IMR-90 (cell line): ENCODE measurements around the gene CHN2. TPM values are rescaled to one million over a fixed set of nuclear protein-coding genes. Genes with fewer than 3 reads are reported as not detected.

Experiments
- ATAC-seq: fragments of 200-7000 bp; cut with Tn5 transposase; 2 replicates; pipeline ENCODE4 v1.9.1; 2020; ENCODE audit warnings: low read depth, mild to moderate bottlenecking, moderate library complexity
- BruUV-seq: library from RNA; stranded (reverse); fragments of 400-500 nt; replicated peaks from 2 replicates; lab custom pipeline; 2021; lab: Mats Ljungman, UMichigan
- CTCF ChIA-PET: fragments of 300-600 bp; formaldehyde crosslinking; extraction: SDS; loops from one replicate; lab custom pipeline; 2021; ENCODE audit warnings: antibody characterized with exemption; lab: Yijun Ruan, JAX
- POLR2A ChIA-PET: fragments of 300-600 bp; sonication (Branson Sonifier 250); formaldehyde crosslinking; loops from one replicate; lab custom pipeline; 2022; ENCODE audit warnings: antibody characterized with exemption; ENCODE audit not compliant: unreplicated experiment; lab: Charles Lee
- DNase-seq: peaks from one replicate; pipeline ENCODE4 v3.0.0; 2013
- H2AFZ ChIP-seq: replicated peaks from 2 replicates; pipeline ENCODE3; 2013; ENCODE audit warnings: low read length, mild to moderate bottlenecking; ENCODE audit not compliant: poor library complexity
- H2AK5ac ChIP-seq: 2 replicates; pipeline ENCODE4 v1.6.1; 2013; ENCODE audit warnings: low read depth, low read length, inconsistent platforms
- H2AK9ac ChIP-seq: replicated peaks from 2 replicates; pipeline ENCODE3; 2013; ENCODE audit warnings: mild to moderate bottlenecking, low read depth, low read length, moderate library complexity; ENCODE audit not compliant: poor library complexity
- H2BK120ac ChIP-seq: 2 replicates; pipeline ENCODE4 v1.6.1; 2013; ENCODE audit warnings: low read depth, low read length, inconsistent platforms
- H2BK15ac ChIP-seq: 3 replicates; pipeline ENCODE4 v1.6.1; 2013; ENCODE audit warnings: low read depth, low read length, inconsistent platforms
- H2BK20ac ChIP-seq: 2 replicates; pipeline ENCODE4 v1.6.1; 2013; ENCODE audit warnings: low read depth, mild to moderate bottlenecking, inconsistent platforms, low read length, moderate library complexity
- H2BK5ac ChIP-seq: 2 replicates; pipeline ENCODE4 v1.6.1; 2013; ENCODE audit warnings: mild to moderate bottlenecking, low read depth, low read length, inconsistent platforms; ENCODE audit not compliant: poor library complexity, severe bottlenecking
- H3K14ac ChIP-seq: replicated peaks from 2 replicates; pipeline ENCODE4 v1.6.1; 2013; ENCODE audit warnings: low read depth, low read length, inconsistent platforms
- H3K18ac ChIP-seq: 2 replicates; pipeline ENCODE4 v1.6.1; 2013; ENCODE audit warnings: low read depth, low read length, control low read depth
- H3K23ac ChIP-seq: 2 replicates; pipeline ENCODE4 v1.6.1; 2013; ENCODE audit warnings: low read depth, low read length, inconsistent platforms
- H3K27ac ChIP-seq: 2 replicates; pipeline ENCODE4 v1.5.1; 2013; ENCODE audit warnings: mild to moderate bottlenecking, control low read depth, low read length; ENCODE audit not compliant: insufficient read depth
- H3K27me3 ChIP-seq: 2 replicates; pipeline ENCODE4 v1.6.1; 2013; ENCODE audit warnings: low read length; ENCODE audit not compliant: control insufficient read depth, insufficient read depth
- H3K36me3 ChIP-seq: 2 replicates; pipeline ENCODE4 v1.6.1; 2013; ENCODE audit warnings: low read length, mixed read lengths; ENCODE audit not compliant: control insufficient read depth, insufficient read depth
- H3K4ac ChIP-seq: 2 replicates; pipeline ENCODE4 v1.6.1; 2013; ENCODE audit warnings: low read depth, low read length, inconsistent platforms
- H3K4me1 ChIP-seq: 2 replicates; pipeline ENCODE4 v1.6.1; 2013; ENCODE audit warnings: low read length, mixed read lengths; ENCODE audit not compliant: control insufficient read depth, insufficient read depth
- H3K4me2 ChIP-seq: 2 replicates; pipeline ENCODE4 v1.6.1; 2013; ENCODE audit warnings: low read depth, mild to moderate bottlenecking, control low read depth, low read length, moderate library complexity
- H3K4me3 ChIP-seq: 2 replicates; pipeline ENCODE4 v1.5.1; 2013; ENCODE audit warnings: low read depth, mild to moderate bottlenecking, control low read depth, low read length, moderate library complexity; ENCODE audit not compliant: insufficient read depth
- H3K56ac ChIP-seq: 2 replicates; pipeline ENCODE4 v1.6.1; 2013; ENCODE audit warnings: low read length, inconsistent platforms; ENCODE audit not compliant: insufficient read depth; ENCODE audit errors: extremely low read depth
- H3K79me1 ChIP-seq, 2 experiments: 2 replicates each; pipeline ENCODE4 v1.6.1; 2013; ENCODE audit warnings: low read length in 2 of 2, inconsistent platforms in 1 of 2, low read depth in 1 of 2
- H3K9ac ChIP-seq: 2 replicates; pipeline ENCODE4 v1.6.1; 2013; ENCODE audit warnings: low read depth, low read length, control low read depth
- H3K9me1 ChIP-seq: 2 replicates; pipeline ENCODE4 v1.6.1; 2013; ENCODE audit warnings: low read length, inconsistent platforms; ENCODE audit not compliant: insufficient read depth
- H3K9me3 ChIP-seq: 2 replicates; pipeline ENCODE4 v1.6.1; 2013; ENCODE audit warnings: low read length; ENCODE audit not compliant: control insufficient read depth, insufficient read depth
- H4K20me1 ChIP-seq: 2 replicates; pipeline ENCODE4 v1.6.1; 2013; ENCODE audit warnings: low read length, inconsistent platforms; ENCODE audit not compliant: insufficient read depth
- H4K5ac ChIP-seq: 2 replicates; pipeline ENCODE4 v1.6.1; 2013; ENCODE audit warnings: mild to moderate bottlenecking, low read depth, low read length, control low read depth
- H4K8ac ChIP-seq, 2 experiments: 2 replicates each; pipeline ENCODE4 v1.6.1; 2013; ENCODE audit warnings: low read depth in 2 of 2, low read length in 2 of 2, control low read depth in 1 of 2, inconsistent platforms in 1 of 2
- H4K91ac ChIP-seq: 2 replicates; pipeline ENCODE4 v1.6.1; 2013; ENCODE audit warnings: low read depth, low read length, inconsistent platforms; ENCODE audit not compliant: insufficient read depth
- BHLHE40 ChIP-seq: fragments of 150-350 bp; IDR thresholded peaks from 2 replicates; pipeline ENCODE4 v1.6.1; 2016; ENCODE audit warnings: mild to moderate bottlenecking, low read depth, low read length
- CEBPB ChIP-seq: IDR thresholded peaks from 2 replicates; pipeline ENCODE4 v1.6.1; 2012; ENCODE audit warnings: low read depth, low read length, improper control_type of control experiment
- CHD1 ChIP-seq: IDR thresholded peaks from 2 replicates; pipeline ENCODE4 v1.6.1; 2012; ENCODE audit warnings: low read depth, low read length, improper control_type of control experiment
- FOS ChIP-seq: fragments of 150-350 bp; IDR thresholded peaks from 2 replicates; pipeline ENCODE4 v1.6.1; 2016; ENCODE audit warnings: low read depth, low read length
- MAFK ChIP-seq: IDR thresholded peaks from 2 replicates; pipeline ENCODE4 v1.6.1; 2012; ENCODE audit warnings: low read depth, low read length, improper control_type of control experiment
- MAZ ChIP-seq: IDR thresholded peaks from 2 replicates; pipeline ENCODE4 v1.6.1; 2012; ENCODE audit warnings: low read depth, mild to moderate bottlenecking, low read length, improper control_type of control experiment, moderate library complexity, borderline replicate concordance
- MXI1 ChIP-seq: IDR thresholded peaks from 2 replicates; pipeline ENCODE4 v1.6.1; 2012; ENCODE audit warnings: low read depth, mild to moderate bottlenecking, low read length, moderate library complexity, borderline replicate concordance
- NFE2L2 ChIP-seq: fragments of 150-350 bp; IDR thresholded peaks from 2 replicates; pipeline ENCODE4 v1.6.1; 2016; ENCODE audit warnings: low read depth, mild to moderate bottlenecking, low read length
- POLR2A ChIP-seq: IDR thresholded peaks from 2 replicates; pipeline ENCODE4 v1.6.1; 2012; ENCODE audit warnings: mild to moderate bottlenecking, low read depth, low read length
- RAD21 ChIP-seq: IDR thresholded peaks from 2 replicates; pipeline ENCODE4 v1.6.1; 2012; ENCODE audit warnings: low read length, improper control_type of control experiment
- RCOR1 ChIP-seq: IDR thresholded peaks from 2 replicates; pipeline ENCODE4 v1.6.1; 2012; ENCODE audit warnings: mild to moderate bottlenecking, low read length, improper control_type of control experiment; ENCODE audit not compliant: insufficient replicate concordance
- RFX5 ChIP-seq: IDR thresholded peaks from 2 replicates; pipeline ENCODE4 v1.8.0; 2012; ENCODE audit warnings: low read depth, mild to moderate bottlenecking, low read length, moderate library complexity
- SMC3 ChIP-seq: fragments of 150-350 bp; IDR thresholded peaks from 2 replicates; pipeline ENCODE4 v1.6.1; 2016; ENCODE audit warnings: low read depth, mild to moderate bottlenecking, antibody characterized with exemption, low read length, moderate library complexity
- USF2 ChIP-seq: fragments of 150-350 bp; IDR thresholded peaks from 2 replicates; pipeline ENCODE4 v1.6.1; 2017; ENCODE audit warnings: mild to moderate bottlenecking, antibody characterized with exemption, low read length, low read depth
- WGBS, 2 experiments: methylation state at CpG; one replicate each; pipeline versions ENCODE4 v1.1.5 to v1.1.7; 2013; ENCODE audit warnings: missing lambda C conversion rate in 2 of 2; ENCODE audit not compliant: insufficient read length in 1 of 2; ENCODE audit errors: extremely low coverage in 2 of 2; 5-methylcytosine and 5-hydroxymethylcytosine counted together
- dilution Hi-C: fragments of 300-500 bp; cut with HindIII; formaldehyde crosslinking; loops from one replicate; pipeline ENCODE4 v1.14.3; 2018; ENCODE audit warnings: low sequenced_read_pairs; ENCODE audit not compliant: unreplicated experiment
- in situ Hi-C: fragments of 300-500 bp; cut with MboI; formaldehyde crosslinking; loops from 3 replicates; pipeline ENCODE4 v1.14.3; 2019; ENCODE audit warnings: low sequenced_read_pairs, inconsistent platforms, mixed read lengths
- intact Hi-C: fragments of 100-400 bp; cut with micrococcal nuclease; formaldehyde crosslinking; loops from 2 replicates; pipeline ENCODE4 v1.10.0; 2022
- polyA plus RNA-seq, 3 experiments: library from polyadenylated mRNA; depleted of rRNA; stranded (reverse); fragments of >200 nt; gene quantifications; 2 replicates each; pipeline ENCODE4 v1.2.3, GENCODE V29; 2012; ENCODE audit warnings: low replicate concordance in 1 of 3
- total RNA-seq: library from RNA; depleted of rRNA; stranded (reverse); fragments of >200 nt; gene quantifications from 2 replicates; pipeline ENCODE4 v1.2.3, GENCODE V29; 2012
- TF ChIP-seq, protein P1 (sequence below): fragments of 150-350 bp; IDR thresholded peaks from 2 replicates; pipeline ENCODE4 v1.6.1; 2016; ENCODE audit warnings: low read depth, mild to moderate bottlenecking, low read length, moderate library complexity, borderline replicate concordance
- TF ChIP-seq, protein P2 (sequence below): conservative IDR thresholded peaks from 2 replicates; pipeline ENCODE4 v1.5.1; 2012; ENCODE audit warnings: mild to moderate bottlenecking, low read depth, low read length, improper control_type of control experiment

Gene CHN2
- total and polyA plus RNA-seq, 2 of the 4 experiments (the other 2 are of a cell fraction), result not detected

- no TSS peak for BruUV-seq
- intact Hi-C loops, result no loop called here
- no peak for ATAC-seq
These were observed 196.7 kb downstream of the CHN2 start for GRCh38 chr7:29391262-29391661.

More at GRCh38 chr7:29391262-29391661, 196.7 kb downstream of the CHN2 start:
- peak overlapping the region; percentile 19 for H2BK5ac ChIP-seq
- TF ChIP-seq RCOR1, result no peak
- no peak for TF ChIP-seq CEBPB
- TF ChIP-seq USF2, result no peak
- TF ChIP-seq, protein P1, sequence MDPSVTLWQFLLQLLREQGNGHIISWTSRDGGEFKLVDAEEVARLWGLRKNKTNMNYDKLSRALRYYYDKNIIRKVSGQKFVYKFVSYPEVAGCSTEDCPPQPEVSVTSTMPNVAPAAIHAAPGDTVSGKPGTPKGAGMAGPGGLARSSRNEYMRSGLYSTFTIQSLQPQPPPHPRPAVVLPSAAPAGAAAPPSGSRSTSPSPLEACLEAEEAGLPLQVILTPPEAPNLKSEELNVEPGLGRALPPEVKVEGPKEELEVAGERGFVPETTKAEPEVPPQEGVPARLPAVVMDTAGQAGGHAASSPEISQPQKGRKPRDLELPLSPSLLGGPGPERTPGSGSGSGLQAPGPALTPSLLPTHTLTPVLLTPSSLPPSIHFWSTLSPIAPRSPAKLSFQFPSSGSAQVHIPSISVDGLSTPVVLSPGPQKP, result no peak
- TF ChIP-seq, protein P2, sequence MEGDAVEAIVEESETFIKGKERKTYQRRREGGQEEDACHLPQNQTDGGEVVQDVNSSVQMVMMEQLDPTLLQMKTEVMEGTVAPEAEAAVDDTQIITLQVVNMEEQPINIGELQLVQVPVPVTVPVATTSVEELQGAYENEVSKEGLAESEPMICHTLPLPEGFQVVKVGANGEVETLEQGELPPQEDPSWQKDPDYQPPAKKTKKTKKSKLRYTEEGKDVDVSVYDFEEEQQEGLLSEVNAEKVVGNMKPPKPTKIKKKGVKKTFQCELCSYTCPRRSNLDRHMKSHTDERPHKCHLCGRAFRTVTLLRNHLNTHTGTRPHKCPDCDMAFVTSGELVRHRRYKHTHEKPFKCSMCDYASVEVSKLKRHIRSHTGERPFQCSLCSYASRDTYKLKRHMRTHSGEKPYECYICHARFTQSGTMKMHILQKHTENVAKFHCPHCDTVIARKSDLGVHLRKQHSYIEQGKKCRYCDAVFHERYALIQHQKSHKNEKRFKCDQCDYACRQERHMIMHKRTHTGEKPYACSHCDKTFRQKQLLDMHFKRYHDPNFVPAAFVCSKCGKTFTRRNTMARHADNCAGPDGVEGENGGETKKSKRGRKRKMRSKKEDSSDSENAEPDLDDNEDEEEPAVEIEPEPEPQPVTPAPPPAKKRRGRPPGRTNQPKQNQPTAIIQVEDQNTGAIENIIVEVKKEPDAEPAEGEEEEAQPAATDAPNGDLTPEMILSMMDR, result no peak
- no peak for TF ChIP-seq MAFK
- no peak for TF ChIP-seq CHD1
- no peak for TF ChIP-seq FOS
- TF ChIP-seq RAD21, result no peak
- no peak for TF ChIP-seq POLR2A
- TF ChIP-seq BHLHE40, result no peak
- no peak for TF ChIP-seq MAZ
- TF ChIP-seq RFX5, result no peak
- no peak for TF ChIP-seq NFE2L2
- no peak for TF ChIP-seq SMC3
- no peak for TF ChIP-seq MXI1
- no peaks in the 10 kb centered on the region for H3K9me3 ChIP-seq
- H4K91ac ChIP-seq, result no peak overlapping the region
- no peak overlapping the region for H3K4ac ChIP-seq
- no peaks in the 10 kb centered on the region for H3K36me3 ChIP-seq
- H3K79me1 ChIP-seq, result no peaks in the 10 kb centered on the region
- H3K27ac ChIP-seq, result no peak overlapping the region
- H3K4me3 ChIP-seq, result no peak overlapping the region
- no peak overlapping the region for H4K8ac ChIP-seq
- dilution Hi-C loops, result no loop called here
- H2BK120ac ChIP-seq, result no peak overlapping the region
- H3K18ac ChIP-seq, result no peak overlapping the region
- no peak overlapping the region for H2BK15ac ChIP-seq
- no peaks in the 10 kb centered on the region for H4K20me1 ChIP-seq
- ChIA-PET POLR2A (no interaction called here), CTCF (no interaction called here)
- H2AK9ac ChIP-seq, result no peak overlapping the region
- H2BK20ac ChIP-seq, result no peak overlapping the region
- H2AK5ac ChIP-seq, result no peak overlapping the region
- no peak overlapping the region for H3K23ac ChIP-seq
- H3K4me1 ChIP-seq, result no peaks in the 10 kb centered on the region
- no CpG with 5 or more reads among the region's 1 CpG for WGBS, 2 experiments
- in situ Hi-C loops, result no loop called here
- H2AFZ ChIP-seq, result no peak overlapping the region
- no peak overlapping the region for H3K56ac ChIP-seq
- no peak for DNase-seq
- H4K5ac ChIP-seq, result no peak overlapping the region
- no peaks in the 10 kb centered on the region; the same call in 1 of the 2 replicates for H3K27me3 ChIP-seq
- no peaks in the 10 kb centered on the region for H3K9me1 ChIP-seq
- no peak overlapping the region for H3K4me2 ChIP-seq
- H3K9ac ChIP-seq, result no peak overlapping the region
- H3K14ac ChIP-seq, result no peak overlapping the region
